CD4-positive, alpha-beta T cell treated with Interferon alpha-2 for 1 hour (primary cell): Measurements from ENCODE around the gene ARHGAP18.

Experiments used
- DNase-seq, 2 donors: peaks; one replicate each; pipeline ENCODE4 v3.0.0-alpha.2; 2020 to 2022

The ARHGAP18 gene

DNA sequence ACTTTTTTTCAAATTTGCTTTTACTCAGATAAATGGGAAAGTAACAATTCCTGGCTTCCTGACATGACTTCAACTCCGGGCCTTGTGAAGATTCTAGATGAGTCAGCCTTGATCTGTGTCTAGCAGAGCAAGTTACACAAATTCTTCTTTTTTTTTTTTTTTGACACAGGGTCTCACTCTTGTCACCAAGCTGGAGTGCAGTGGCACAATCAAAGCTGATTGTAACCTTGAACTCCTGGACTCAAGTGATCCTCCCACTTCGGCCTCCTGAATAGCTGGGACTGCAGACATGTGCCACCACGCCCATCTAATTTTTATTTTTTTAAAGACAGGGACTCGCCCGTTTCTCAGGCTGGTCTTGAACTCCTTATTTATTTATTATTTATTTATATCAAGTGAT, 7.3 kb upstream of the ARHGAP18 start:
- no peak for DNase-seq

DNA sequence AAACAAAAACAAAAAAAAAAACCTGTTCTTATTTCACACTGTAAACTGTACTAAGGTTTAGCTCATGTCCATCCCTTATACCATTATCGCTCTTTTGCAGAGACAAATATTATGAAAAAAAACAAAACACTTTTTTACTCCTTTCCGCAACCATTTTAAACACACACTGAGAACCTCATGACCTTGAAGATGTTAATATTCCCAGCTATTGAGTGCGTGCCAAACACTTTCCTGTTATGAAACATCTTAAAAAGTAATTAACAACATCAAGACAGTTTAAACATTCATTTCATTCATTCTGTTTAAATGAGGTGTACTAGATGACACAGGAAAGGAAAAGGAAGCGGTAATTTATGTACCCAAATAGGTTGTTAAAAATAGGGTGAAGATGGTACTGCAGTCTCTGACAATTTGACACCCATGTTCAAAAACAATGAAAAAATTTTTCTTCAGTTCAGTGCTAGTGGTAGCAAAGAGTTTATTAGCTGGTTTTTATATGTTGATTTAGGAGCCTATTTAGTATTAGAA, 3.9 kb upstream of the ARHGAP18 start:
- peak in 1 of 2 donors; percentile 8 for DNase-seq

DNA sequence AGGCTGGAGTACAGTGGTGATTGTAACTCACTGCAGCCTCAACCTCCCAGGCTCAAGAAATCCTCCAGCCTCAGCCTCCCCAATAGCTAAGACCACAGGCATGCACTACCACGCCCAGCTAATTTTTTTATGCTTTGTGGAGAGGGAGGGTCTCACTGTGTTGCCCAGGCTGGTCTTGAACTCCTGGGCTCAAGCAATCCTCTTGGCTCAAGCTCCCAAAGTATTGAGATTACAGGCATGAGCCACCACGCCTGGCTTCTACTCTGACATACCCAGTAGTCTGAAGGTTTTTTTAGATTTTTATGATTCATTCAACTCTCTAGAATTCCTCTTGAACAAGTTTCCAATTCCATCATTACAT, 1.3 kb upstream of the ARHGAP18 start:
- no peak for DNase-seq

DNA sequence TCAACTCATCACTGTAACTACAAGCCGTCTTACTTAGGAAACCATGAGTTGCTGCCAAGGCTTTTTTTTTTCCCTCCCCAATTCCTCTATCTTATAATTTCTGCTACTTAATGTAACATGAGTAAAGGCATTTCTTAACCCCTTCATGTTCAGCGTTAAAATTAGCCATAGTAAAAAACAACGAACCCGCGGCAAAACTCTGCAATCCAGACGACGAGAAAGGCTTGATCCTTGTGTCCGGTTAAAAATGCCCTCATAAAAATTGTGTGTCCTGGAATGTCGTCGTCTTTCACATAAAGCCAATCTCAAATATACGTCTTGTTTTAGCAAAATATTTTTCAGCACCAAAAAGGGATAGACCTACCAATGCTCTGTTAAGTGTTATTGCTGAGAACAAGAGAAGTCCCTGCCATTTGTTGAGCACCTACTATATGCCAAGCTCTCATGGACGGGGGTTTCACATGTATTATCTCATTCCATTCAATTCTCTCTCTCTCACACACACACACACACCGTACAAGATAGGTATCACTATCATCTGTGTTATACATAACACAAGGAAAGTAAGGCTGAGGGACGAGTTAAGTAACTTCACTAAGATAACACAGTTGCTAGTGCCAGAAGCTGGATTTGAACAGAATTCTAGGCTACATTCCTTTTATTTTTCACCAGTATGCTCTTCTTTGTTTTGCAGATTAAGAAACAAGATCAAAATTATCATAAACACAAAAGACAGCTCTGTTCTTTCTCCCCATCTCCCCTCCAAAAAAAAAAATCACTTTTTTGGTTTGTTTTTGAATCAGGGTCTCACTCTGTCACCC, 683 bp upstream of the ARHGAP18 start:
- no peak for DNase-seq

DNA sequence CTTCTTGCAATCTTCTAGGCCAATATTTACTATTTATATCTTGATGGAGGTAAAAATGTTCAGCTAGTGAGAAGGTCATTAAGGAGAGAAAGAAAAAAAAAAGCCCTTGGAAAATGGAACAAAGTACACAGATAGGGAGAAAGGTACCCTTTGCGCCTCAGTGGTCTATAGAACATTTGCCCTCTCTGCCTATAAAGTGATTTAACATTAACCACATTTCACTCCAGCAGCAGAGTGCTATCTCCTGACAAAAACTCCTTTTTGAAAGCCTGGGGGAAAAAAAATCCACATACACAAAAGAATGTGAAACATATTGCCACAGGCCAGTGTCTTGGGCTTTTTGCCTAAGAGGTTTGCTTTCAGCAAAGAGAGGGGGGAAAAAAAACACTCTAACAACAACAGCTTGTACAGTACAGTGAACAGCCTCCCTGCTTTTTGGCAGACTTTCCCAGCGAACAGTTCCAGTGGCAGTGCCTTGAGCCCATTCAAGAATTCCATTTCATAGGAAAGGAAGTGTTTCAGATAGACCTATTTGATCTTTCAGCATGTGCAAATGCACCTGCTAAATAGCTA, 695 bp downstream of the ARHGAP18 start:
- no peak for DNase-seq

DNA sequence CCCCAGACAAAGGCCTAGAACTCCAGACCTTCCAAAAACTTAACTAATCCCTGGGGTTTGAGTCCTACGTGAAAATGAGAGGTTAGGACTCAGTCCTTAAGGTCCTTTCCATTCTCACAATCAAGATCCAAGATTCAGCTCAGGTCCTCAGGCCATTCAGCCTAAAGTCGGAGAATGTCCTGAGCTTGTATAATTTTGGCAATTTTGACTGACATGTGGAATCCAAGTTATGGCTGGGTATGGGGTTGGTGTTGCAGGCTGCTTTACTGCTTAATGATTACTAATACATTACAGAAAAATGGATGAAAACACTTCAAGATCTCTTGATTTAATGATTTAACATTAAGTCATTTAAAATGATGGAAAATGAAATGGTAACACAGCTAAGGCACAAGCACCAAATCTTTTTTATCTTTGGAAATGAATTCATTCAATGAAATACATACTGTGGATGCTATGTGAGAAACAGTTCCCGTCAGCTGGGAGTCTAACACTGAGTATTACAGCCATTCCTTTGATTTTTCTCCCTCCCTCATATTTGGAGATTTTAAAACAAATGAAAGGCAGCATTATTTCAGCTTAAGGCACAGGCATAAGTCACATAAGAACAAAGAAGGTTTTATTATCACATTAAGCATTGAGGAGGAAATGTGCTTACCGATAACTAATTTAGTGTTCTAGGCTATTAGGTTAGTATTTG, 1.3 kb downstream of the ARHGAP18 start:
- DNase-seq, result no peak

DNA sequence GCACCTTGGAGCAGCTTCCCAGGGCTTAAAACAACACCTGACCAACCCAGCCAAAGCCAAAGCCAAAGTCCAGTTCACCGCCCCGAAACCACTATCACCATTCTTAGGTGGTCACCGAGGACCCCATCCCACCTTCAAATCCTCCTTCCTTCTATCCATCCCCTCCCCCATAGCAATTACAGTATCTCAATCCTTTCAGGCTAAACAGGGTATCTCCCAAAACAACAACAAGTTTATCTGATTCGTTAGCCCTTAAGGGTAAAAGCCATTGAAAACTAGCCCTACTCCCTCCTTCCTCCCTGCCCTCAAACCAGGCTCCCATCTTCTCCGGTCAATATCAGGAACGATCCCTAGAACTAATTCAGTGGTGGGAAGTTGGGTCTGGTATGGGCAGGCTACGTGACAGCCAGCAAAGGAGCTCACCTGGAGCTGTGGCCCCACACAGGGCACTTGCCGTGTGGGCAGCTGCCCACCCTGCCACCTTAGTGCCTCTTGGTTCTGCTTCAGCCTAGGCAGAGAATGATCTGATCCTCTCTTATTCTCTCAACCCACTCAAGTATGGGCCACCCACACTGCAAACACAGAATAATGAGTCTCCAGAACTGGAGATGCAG, 2.0 kb downstream of the ARHGAP18 start:
- no peak for DNase-seq

DNA sequence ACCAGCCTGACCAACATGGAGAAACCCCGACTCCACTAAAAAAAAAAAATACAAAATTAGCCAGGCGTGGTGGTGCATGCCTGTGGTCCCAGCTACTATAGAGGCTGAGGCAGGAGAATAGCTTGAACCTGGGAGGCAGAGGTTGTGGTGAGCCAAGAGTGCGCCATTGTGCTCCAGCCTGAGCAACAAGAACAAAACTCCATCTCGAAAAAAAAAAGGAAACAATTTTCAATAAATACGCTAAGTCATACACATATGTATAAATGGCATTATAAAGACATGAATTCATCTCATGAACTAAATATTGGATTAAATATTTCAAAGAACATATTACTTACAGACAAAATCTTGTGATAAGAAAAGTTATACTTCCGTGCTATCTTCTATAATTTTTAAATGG, 2.9 kb downstream of the ARHGAP18 start:
- DNase-seq, result no peak

DNA sequence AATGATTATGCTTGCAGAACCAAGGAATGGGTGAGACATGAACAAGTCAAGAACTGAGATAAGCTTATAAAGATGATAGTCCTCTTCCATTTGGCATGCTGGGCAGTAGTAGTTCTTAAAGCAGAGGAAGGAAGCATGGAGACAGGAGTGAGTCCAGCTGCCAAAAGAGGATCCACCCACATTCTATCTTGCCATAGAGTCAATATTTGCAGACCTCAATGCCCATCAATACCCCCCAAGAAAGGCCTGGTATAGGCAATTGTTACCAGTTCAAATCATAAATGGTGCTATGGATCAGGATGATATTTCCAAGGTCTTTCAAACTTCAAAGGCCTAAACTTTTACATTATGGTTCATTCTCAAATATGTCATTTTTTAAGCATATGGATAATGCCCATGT, 4.8 kb downstream of the ARHGAP18 start:
- DNase-seq, result no peak

DNA sequence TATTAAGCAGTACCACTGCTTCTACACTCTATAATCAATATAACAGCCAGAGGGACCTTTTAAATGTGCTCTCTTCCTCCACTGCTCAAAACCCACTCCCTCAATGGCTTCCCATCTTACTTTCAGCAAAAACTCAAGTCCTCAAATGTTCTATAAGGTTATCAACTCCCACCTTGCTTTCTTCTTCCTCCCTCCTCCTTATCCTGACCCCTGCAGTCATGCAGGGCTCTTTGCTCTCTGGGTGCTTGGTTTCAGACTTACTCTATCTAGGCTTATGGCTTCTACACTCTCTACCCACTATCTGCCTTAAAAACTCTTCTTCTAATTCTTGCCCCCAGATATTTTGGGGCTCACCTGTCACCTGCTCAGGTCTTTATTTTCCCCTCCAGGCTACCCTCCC, 5.3 kb downstream of the ARHGAP18 start:
- no peak for DNase-seq

DNA sequence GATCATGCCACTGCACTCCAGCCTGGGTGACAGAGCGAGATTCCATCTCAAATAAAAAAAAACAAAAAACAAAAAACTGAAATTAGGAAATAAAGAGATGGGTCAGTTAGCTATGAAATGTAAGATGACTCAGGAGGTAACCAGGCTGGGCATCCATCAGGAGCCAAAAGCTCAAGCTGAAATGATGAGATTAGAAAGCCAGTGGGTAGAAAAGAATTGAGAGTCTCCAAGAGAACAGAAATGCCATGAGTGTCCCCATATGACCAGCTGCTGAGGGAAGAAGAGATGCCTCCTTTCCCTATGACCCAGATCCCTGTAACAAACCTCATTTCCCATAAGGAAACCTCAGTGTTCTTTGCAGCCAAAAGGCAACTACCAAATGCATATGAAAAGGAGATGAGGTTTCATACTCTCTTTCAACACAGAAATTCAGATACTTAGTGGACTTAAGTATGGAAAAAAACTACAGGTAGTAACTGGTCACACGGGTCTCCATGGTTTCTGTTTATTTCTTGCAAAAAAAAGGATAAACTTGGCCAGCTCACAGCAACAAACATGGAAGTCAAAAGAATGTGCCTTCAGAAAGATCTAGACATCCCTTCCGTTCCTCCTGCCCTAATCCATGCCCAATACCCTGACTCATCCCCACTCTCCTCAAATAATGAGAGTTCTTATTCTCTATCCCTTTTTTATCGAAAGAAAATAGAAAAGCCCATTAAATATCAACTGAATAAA, 8.1 kb downstream of the ARHGAP18 start:
- DNase-seq, result no peak

DNA sequence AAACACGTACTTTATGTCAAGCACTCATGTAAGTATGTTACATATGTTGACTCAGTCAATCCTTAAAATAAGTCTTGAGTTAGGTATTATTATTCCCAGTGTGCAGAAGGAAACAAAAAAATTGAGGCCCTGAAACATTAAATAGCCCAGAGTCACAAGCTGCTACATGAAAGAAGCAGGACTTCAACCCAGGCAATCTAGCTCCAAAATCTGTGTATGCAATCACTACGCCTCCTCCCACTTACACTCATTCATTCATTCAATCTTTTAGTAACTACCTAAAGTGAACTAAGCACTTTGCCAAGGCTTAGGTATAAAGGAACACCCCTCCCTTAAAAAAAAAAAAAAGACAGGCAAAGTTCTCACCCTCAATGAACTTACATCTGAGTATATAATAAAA, 9.3 kb downstream of the ARHGAP18 start:
- DNase-seq, result no peak

DNA sequence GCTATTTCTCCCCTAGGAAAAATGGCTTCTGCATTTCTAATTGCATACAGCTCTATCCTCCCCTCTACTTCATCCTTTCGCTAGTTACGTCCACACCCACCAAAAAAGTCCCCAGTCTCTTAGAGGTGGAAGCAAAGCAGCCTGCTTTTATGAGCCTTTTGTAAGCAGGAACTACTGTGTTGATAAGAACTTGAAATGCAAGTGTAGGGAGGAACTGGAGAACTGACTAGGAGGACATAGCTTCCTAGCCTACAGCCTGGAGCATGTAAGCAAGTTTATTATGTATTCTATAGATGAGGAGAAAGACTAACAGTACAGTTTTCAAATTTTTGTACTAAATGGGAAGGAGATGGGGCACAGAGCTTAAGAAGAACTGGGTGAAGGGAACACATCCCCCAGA, 10.3 kb downstream of the ARHGAP18 start:
- DNase-seq, result no peak

DNA sequence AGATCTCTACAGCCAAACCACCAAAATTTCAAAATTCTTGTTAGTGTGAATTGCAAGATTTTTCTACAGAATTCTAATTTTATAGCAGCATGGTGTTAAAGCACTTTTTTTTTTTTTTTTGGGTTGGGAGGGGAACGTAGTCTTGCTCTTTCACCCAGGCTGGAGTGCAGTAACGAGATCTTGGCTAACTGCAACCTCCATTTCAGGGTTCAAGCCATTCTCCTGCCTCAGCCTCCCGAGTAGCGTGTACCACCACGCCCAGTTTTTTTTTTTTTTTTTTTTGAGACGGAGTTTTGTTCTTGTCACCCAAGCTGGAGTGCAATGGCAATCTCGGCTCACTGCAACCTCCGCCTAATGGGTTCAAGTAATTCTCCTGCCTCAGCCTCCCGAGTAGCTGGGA, 11.5 kb downstream of the ARHGAP18 start:
- DNase-seq, result no peak

DNA sequence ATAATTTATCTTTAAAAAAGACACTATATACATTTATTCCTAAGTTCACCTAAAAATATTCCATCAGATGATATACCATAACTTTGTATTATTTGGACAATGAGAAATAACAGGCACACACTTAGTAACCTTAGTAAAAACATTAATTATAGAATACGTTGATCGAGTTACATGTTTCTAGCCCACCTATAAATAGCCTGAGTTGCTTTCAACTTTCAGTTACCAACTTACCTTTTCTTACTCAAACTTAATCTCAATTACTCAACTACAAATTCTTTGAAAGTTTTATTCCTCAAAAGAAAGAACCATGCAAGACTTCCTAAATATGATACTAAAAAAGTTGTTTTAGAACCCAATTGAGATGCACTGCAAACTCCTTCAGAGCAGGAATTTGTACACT, 12.2 kb downstream of the ARHGAP18 start:
- no peak for DNase-seq

DNA sequence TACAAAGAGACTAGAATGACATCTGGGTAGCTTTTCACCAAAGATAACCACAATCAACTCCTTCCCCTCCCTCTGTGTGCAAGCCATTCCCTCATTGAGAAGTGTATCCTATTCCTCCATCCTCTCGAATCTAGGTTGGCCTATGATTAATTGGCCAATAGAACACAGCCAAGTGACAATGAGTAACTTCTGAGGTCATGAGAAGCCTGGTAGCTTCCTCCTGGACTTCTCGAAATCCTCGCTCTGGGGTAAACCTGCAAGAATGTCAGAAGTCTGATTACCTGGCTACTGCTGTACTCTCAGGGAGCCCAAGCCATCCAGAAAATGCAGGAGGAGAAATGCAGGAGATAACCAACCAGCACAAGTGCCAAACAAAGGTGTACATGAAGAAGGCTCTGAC, 13.1 kb downstream of the ARHGAP18 start:
- DNase-seq, result no peak

DNA sequence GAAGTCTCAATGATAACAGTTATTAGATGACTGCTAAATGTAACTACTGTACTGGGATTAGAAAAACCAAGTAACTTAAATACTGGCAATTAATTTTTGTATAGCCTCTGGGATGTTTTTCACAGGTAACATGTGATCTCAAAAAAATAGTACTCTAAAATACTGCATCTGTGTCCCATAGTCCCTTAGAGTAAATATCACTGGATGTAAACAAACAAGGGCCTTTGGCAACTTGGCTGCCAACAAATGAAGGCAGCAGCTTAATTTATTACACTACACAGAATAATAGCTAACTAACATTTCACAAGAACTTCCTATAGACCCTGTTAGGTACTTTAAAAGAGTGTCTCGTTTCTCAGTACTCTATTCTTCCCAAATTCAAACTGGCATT, 14.0 kb downstream of the ARHGAP18 start:
- no peak for DNase-seq

DNA sequence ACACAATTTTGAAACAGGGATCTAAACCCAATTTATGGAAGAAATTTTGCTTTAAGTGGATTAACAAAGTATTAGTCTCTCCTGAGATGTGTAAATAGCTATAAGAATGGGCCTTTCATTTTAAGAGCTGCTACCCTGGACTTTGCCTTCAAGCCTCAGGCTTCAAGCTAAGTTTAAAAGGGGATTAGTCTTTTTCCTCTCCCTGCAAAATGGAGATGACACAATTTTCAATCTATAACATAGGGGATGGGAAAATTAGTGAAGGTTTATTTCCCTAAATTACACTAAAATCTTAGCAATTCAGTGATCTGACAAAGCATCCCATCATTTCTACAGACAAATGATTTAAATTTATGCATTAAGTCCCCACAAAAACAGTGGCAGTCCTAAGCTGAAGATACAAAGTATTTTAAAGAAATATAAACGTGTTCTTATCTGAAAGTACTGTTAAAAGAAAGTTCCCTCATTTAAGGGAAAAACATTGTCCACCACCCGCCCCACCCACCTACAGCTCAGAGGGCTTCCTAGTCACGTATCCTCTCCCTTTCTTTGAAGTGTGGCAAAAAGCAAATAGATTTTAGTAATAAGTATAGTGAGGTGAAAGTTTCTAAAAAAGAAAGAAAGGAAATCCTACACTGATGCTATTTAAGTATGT, 14.5 kb downstream of the ARHGAP18 start:
- peak in 1 of 2 donors; percentile 38 for DNase-seq

DNA sequence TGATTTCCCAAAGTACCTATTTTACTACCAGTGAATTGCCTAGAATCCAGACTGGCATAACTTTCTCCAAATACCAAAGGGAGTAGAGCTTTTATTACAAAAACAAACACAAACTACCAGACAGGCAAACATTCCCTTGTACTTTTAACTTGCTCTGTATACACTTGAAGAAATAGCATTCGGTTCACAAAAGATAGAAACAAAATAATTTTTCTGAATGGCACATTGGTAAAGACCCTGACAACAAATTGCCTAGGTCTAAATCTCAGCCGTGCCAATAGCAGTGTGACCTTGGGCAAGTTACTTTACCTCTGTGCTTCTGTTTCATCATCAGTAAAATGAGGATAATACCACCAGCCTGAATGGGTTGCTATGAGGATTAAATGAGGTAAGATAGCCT, 15.9 kb downstream of the ARHGAP18 start:
- DNase-seq, result no peak

DNA sequence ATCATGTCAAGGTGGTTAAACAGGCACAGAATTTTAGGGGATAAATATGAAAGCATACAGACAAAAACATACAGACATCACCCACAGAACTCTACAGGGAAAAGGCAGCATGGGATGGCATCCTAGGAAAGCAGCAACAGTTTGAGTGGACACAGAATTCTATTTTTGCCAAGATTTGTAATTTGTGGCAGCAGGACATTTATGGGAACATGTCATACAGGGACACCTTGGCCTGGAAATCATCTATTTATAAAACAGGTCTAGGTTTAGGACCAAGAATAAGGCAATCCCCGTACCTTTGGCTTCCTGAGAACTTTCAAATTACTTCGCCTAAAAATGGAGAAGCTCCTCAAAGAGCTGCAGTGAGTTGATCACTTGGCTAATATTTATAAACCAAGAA, 17.5 kb downstream of the ARHGAP18 start:
- no peak for DNase-seq

DNA sequence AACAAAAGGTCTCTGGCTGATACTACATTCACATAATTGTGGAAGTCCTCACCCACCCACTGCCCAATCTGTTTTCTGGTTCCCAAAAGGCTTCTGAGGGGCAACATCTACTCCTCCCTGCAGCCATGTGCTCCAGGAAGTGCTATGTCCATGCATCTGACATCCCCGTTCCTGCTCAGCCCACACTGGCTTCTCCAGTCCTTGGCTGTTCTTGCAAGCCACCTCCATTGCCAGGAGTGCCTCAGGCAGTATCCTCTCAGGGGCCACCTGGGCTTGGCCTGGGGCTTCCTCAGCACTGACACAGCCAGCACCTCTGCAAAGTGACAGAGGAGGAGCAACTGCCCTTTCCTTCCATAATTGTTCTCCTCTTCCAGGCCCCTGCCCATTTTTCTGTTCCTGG, 18.3 kb downstream of the ARHGAP18 start:
- no peak for DNase-seq

DNA sequence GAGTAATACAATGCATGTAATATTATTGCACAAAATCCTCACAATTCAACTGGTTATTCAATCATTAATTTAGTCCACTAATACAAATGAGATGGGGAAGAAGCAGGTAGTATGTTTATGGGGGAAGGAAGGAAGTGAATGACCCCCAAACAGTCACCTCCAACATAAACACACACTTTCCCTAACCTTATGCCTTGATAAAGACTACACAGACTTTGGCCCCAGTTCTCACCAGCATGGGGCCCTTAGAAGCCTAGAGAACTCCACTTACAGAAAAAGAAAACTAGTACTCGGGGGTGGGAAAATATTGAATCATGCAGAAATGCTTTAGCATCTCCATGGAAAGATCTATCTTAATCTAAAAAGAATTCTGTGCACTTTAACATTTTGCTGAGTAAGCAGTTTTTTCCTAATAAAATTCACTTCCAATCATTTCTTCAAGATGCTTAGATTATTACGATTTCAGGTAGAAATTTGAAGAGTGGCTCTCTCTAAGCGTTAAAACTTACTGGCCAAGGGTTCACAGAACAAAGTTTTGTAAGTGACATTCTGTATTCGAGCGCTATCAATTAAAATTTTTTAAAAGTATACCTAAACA, 18.8 kb downstream of the ARHGAP18 start:
- no peak for DNase-seq
